ENCODE results near the gene VAPA.

VAPA gene

GRCh38 chr18:9916077-9916639, 2.3 kb downstream of the VAPA start:
- Histone ChIP-seq H3K14ac (ENCODE audit: low read length) (no peak overlapping the region), H3K79me1 (ENCODE audit: low read depth, low read length) (peaks cover 10% of the 10 kb centered on the region), H3K4me1 (ENCODE audit: control insufficient read depth in 2 of 2, insufficient read depth in 1 of 2, low read depth in 1 of 2, low read length in 2 of 2) (peaks cover 1 to 10% of the 10 kb centered on the region in 2 donors), H3K9ac (ENCODE audit: low read depth, low read length, poor library complexity) (no peak overlapping the region), H2BK5ac (ENCODE audit: low read length) (no peak overlapping the region), H2BK120ac (ENCODE audit: low read depth, low read length) (no peak overlapping the region), H4K91ac (ENCODE audit: low read depth, low read length, poor library complexity) (no peak overlapping the region), H3K27ac (replicated peaks; ENCODE audit: low read length) (no peak overlapping the region), H2BK15ac (ENCODE audit: low read length) (no peak overlapping the region), H3K4me3 (ENCODE audit: low read length in 2 of 2) (peak overlapping the region in 1 of 2 donors; percentile 85), H3K18ac (ENCODE audit: low read length) (no peak overlapping the region), H2AK5ac (ENCODE audit: low read depth, low read length) (no peak overlapping the region), H3K27me3 (ENCODE audit: control insufficient read depth in 3 of 3, insufficient read depth in 3 of 3, low read depth in 1 of 3, low read length in 3 of 3) (no peaks in the 10 kb centered on the region), H4K8ac (ENCODE audit: low read depth, low read length) (no peak overlapping the region), H3K4me2 (ENCODE audit: insufficient read depth, low read length, poor library complexity, severe bottlenecking) (no peak overlapping the region), H2BK12ac (ENCODE audit: low read length) (no peak overlapping the region), H2AFZ (ENCODE audit: low read length) (no peak overlapping the region), H3K23ac (ENCODE audit: low read depth, low read length, poor library complexity) (no peak overlapping the region), H3K4ac (ENCODE audit: low read length) (no peak overlapping the region), H3K36me3 (replicated peaks in 1 of 2; ENCODE audit: control insufficient read depth in 2 of 2, insufficient read depth in 2 of 2, low read length in 2 of 2) (no peaks in the 10 kb centered on the region), H3K9me3 (replicated peaks in 1 of 2; ENCODE audit: control insufficient read depth in 2 of 2, insufficient read depth in 1 of 2, low read depth in 1 of 2, low read length in 2 of 2) (no peaks in the 10 kb centered on the region)
- no peak for DNase-seq (ENCODE audit: low spot score)
- WGBS, 2 donors (ENCODE audit: extremely low coverage in 2 of 2, insufficient read length in 2 of 2, insufficient replicate concordance in 1 of 2), result no CpG with 5 or more reads among the region's 2 CpGs

DNA sequence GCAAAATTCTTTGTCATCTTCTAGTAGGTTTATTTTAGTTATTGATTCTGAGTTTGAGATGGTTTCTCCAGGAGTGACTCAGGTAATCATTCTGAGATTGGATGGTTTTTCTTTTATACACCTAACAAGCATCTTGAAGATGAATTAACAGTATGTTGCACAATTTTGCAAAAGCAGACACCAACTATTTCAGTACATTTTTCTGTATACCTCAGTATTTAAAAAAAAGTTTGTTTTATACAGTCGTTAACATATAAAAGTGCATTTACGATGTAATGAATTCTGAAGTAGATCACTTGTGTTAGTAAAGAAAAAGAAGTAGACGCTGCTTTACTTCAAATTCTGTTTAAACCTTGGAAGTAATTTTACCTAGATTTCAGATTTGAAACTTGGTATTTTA, 3.0 kb downstream of the VAPA start:
- Histone ChIP-seq H2BK120ac (ENCODE audit: low read depth, low read length) (no peak overlapping the region), H3K4me3 (ENCODE audit: low read length in 2 of 2) (no peak overlapping the region), H3K4me2 (ENCODE audit: insufficient read depth, low read length, poor library complexity, severe bottlenecking) (no peak overlapping the region), H2BK15ac (ENCODE audit: low read length) (no peak overlapping the region), H3K18ac (ENCODE audit: low read length) (no peak overlapping the region), H3K9ac (ENCODE audit: low read depth, low read length, poor library complexity) (no peak overlapping the region), H3K4me1 (ENCODE audit: control insufficient read depth in 2 of 2, insufficient read depth in 1 of 2, low read depth in 1 of 2, low read length in 2 of 2) (peaks cover 1 to 10% of the 10 kb centered on the region in 2 donors), H4K8ac (ENCODE audit: low read depth, low read length) (no peak overlapping the region), H3K9me3 (replicated peaks in 1 of 2; ENCODE audit: control insufficient read depth in 2 of 2, insufficient read depth in 1 of 2, low read depth in 1 of 2, low read length in 2 of 2) (no peaks in the 10 kb centered on the region), H2BK5ac (ENCODE audit: low read length) (no peak overlapping the region), H3K36me3 (replicated peaks in 1 of 2; ENCODE audit: control insufficient read depth in 2 of 2, insufficient read depth in 2 of 2, low read length in 2 of 2) (no peaks in the 10 kb centered on the region), H3K14ac (ENCODE audit: low read length) (no peak overlapping the region), H3K27me3 (ENCODE audit: control insufficient read depth in 3 of 3, insufficient read depth in 3 of 3, low read depth in 1 of 3, low read length in 3 of 3) (no peaks in the 10 kb centered on the region), H2AFZ (ENCODE audit: low read length) (no peak overlapping the region), H3K23ac (ENCODE audit: low read depth, low read length, poor library complexity) (no peak overlapping the region), H4K91ac (ENCODE audit: low read depth, low read length, poor library complexity) (no peak overlapping the region), H3K4ac (ENCODE audit: low read length) (no peak overlapping the region), H2AK5ac (ENCODE audit: low read depth, low read length) (no peak overlapping the region), H3K27ac (replicated peaks; ENCODE audit: low read length) (no peak overlapping the region), H3K79me1 (ENCODE audit: low read depth, low read length) (peaks cover 10% of the 10 kb centered on the region), H2BK12ac (ENCODE audit: low read length) (no peak overlapping the region)
- no CpG with 5 or more reads among the region's 3 CpGs for WGBS, 2 donors (ENCODE audit: extremely low coverage in 2 of 2, insufficient read length in 2 of 2, insufficient replicate concordance in 1 of 2)
- no peak for DNase-seq (ENCODE audit: low spot score)

DNA sequence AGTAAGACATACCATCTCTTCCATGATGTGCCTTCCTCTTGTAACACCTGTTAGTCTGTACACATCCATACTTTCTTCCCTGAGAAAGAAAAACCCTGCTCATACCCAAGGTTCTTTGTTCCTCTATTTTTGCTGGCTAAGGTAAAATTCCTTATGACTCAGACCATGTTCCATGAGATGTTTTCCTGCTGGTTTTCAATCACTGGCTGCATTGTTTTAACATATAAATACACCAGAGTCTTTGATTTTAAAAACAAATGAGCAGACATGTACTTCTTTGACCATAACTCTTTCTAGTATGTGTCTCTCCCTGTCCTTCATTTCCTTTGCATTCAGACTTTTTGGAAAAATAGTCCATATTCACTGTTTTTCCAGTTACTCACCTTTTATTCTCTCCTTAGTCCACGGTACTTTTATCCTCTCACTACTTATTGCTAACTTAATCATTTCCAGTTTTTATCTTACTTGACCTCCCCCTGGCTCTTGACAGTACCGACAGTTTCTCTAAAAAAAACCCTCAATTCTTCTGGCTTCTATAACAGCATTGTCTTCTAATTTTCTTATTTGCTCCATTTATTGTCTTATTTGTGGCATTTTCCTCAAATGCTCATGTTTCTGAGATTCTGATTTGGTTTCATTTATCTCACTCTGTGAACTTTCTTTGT, 4.3 kb downstream of the VAPA start:
- H3K4ac ChIP-seq (ENCODE audit: low read length), result no peak overlapping the region
- H3K4me2 ChIP-seq (ENCODE audit: insufficient read depth, low read length, poor library complexity, severe bottlenecking), result no peak overlapping the region
- H3K9ac ChIP-seq (ENCODE audit: low read depth, low read length, poor library complexity), result no peak overlapping the region
- no peak overlapping the region for H4K91ac ChIP-seq (ENCODE audit: low read depth, low read length, poor library complexity)
- peaks cover 0 to 5% of the 10 kb centered on the region in 2 donors for H3K36me3 ChIP-seq (replicated peaks in 1 of 2; ENCODE audit: control insufficient read depth in 2 of 2, insufficient read depth in 2 of 2, low read length in 2 of 2)
- H3K79me1 ChIP-seq (ENCODE audit: low read depth, low read length), result peaks cover 10% of the 10 kb centered on the region
- H3K18ac ChIP-seq (ENCODE audit: low read length), result no peak overlapping the region
- no peak overlapping the region for H2BK120ac ChIP-seq (ENCODE audit: low read depth, low read length)
- H2AK5ac ChIP-seq (ENCODE audit: low read depth, low read length), result no peak overlapping the region
- DNase-seq (ENCODE audit: low spot score), result no peak
- H3K27ac ChIP-seq (replicated peaks; ENCODE audit: low read length), result no peak overlapping the region
- no CpG with 5 or more reads among the region's 2 CpGs for WGBS, 2 donors (ENCODE audit: extremely low coverage in 2 of 2, insufficient read length in 2 of 2, insufficient replicate concordance in 1 of 2)
- H3K9me3 ChIP-seq (replicated peaks in 1 of 2; ENCODE audit: control insufficient read depth in 2 of 2, insufficient read depth in 1 of 2, low read depth in 1 of 2, low read length in 2 of 2), result no peaks in the 10 kb centered on the region
- H3K4me3 ChIP-seq (ENCODE audit: low read length in 2 of 2), result no peak overlapping the region
- no peak overlapping the region for H2AFZ ChIP-seq (ENCODE audit: low read length)
- H2BK5ac ChIP-seq (ENCODE audit: low read length), result no peak overlapping the region
- H3K27me3 ChIP-seq (ENCODE audit: control insufficient read depth in 3 of 3, insufficient read depth in 3 of 3, low read depth in 1 of 3, low read length in 3 of 3), result no peaks in the 10 kb centered on the region
- H2BK12ac ChIP-seq (ENCODE audit: low read length), result no peak overlapping the region
- no peak overlapping the region for H4K8ac ChIP-seq (ENCODE audit: low read depth, low read length)
- H3K14ac ChIP-seq (ENCODE audit: low read length), result no peak overlapping the region
- H3K23ac ChIP-seq (ENCODE audit: low read depth, low read length, poor library complexity), result no peak overlapping the region
- H2BK15ac ChIP-seq (ENCODE audit: low read length), result no peak overlapping the region
- peaks cover 1 to 13% of the 10 kb centered on the region in 2 donors for H3K4me1 ChIP-seq (ENCODE audit: control insufficient read depth in 2 of 2, insufficient read depth in 1 of 2, low read depth in 1 of 2, low read length in 2 of 2)

GRCh38 chr18:9919564-9920232, 5.9 kb downstream of the VAPA start:
- Histone ChIP-seq H2AK5ac (ENCODE audit: low read depth, low read length) (no peak overlapping the region), H3K36me3 (replicated peaks in 1 of 2; ENCODE audit: control insufficient read depth in 2 of 2, insufficient read depth in 2 of 2, low read length in 2 of 2) (peaks cover 0 to 7% of the 10 kb centered on the region in 2 donors), H3K23ac (ENCODE audit: low read depth, low read length, poor library complexity) (no peak overlapping the region), H3K4me3 (ENCODE audit: low read length in 2 of 2) (no peak overlapping the region), H3K18ac (ENCODE audit: low read length) (no peak overlapping the region), H3K79me1 (ENCODE audit: low read depth, low read length) (peaks cover 8% of the 10 kb centered on the region), H2BK15ac (ENCODE audit: low read length) (no peak overlapping the region), H3K9ac (ENCODE audit: low read depth, low read length, poor library complexity) (no peak overlapping the region), H3K27me3 (ENCODE audit: control insufficient read depth in 3 of 3, insufficient read depth in 3 of 3, low read depth in 1 of 3, low read length in 3 of 3) (no peaks in the 10 kb centered on the region), H4K8ac (ENCODE audit: low read depth, low read length) (no peak overlapping the region), H2BK12ac (ENCODE audit: low read length) (no peak overlapping the region), H3K4ac (ENCODE audit: low read length) (no peak overlapping the region), H2AFZ (ENCODE audit: low read length) (no peak overlapping the region), H2BK5ac (ENCODE audit: low read length) (no peak overlapping the region), H3K4me1 (ENCODE audit: control insufficient read depth in 2 of 2, insufficient read depth in 1 of 2, low read depth in 1 of 2, low read length in 2 of 2) (peaks cover 1 to 13% of the 10 kb centered on the region in 2 donors), H3K14ac (ENCODE audit: low read length) (no peak overlapping the region), H3K9me3 (replicated peaks in 1 of 2; ENCODE audit: control insufficient read depth in 2 of 2, insufficient read depth in 1 of 2, low read depth in 1 of 2, low read length in 2 of 2) (no peaks in the 10 kb centered on the region), H3K27ac (replicated peaks; ENCODE audit: low read length) (no peak overlapping the region), H3K4me2 (ENCODE audit: insufficient read depth, low read length, poor library complexity, severe bottlenecking) (no peak overlapping the region), H4K91ac (ENCODE audit: low read depth, low read length, poor library complexity) (no peak overlapping the region), H2BK120ac (ENCODE audit: low read depth, low read length) (no peak overlapping the region)
- WGBS, 2 donors (ENCODE audit: extremely low coverage in 2 of 2, insufficient read length in 2 of 2, insufficient replicate concordance in 1 of 2), result 100% methylated on average over 1 to 2 of the region's 8 CpGs
- no peak for DNase-seq (ENCODE audit: low spot score)
